OCI-LY3 (cell line): ENCODE results near the gene MCM5.

Experiments used
- H2AFZ ChIP-seq: fragments of 200-600, 300-600 bp; shearing (Covaris generic); 2 replicates; pipeline ENCODE4 v1.6.0; 2014; ENCODE audit warnings: antibody characterized with exemption, low read depth, low read length
- H3K27ac ChIP-seq: fragments of 200-600, 300-600 bp; sonication (generic); 2 replicates; pipeline ENCODE4 v1.5.1; 2014; ENCODE audit warnings: mild to moderate bottlenecking, low read length, moderate library complexity, mixed read lengths
- H3K27me3 ChIP-seq: fragments of 200-600, 300-600 bp; sonication (generic); 2 replicates; pipeline ENCODE4 v1.6.1; 2014; ENCODE audit warnings: low read depth, low read length, mixed read lengths
- H3K36me3 ChIP-seq: fragments of 200-600, 300-600 bp; sonication (generic); replicated peaks from 2 replicates; pipeline ENCODE3; 2014; ENCODE audit warnings: low read depth, low read length, mixed read lengths
- H3K4me1 ChIP-seq: fragments of 300-600, 200-600 bp; sonication (generic); 2 replicates; pipeline ENCODE4 v1.6.1; 2014; ENCODE audit warnings: low read length, mixed read lengths
- H3K4me2 ChIP-seq: fragments of 200-600, 300-600 bp; sonication (generic); 2 replicates; pipeline ENCODE4 v1.6.1; 2014; ENCODE audit warnings: low read length, mixed read lengths
- H3K4me3 ChIP-seq: fragments of 300-600, 200-600 bp; sonication (generic); 2 replicates; pipeline ENCODE4 v1.5.1; 2014; ENCODE audit warnings: antibody characterized with exemption, mild to moderate bottlenecking, low read length, moderate library complexity
- H3K79me2 ChIP-seq: fragments of 300-600, 200-600 bp; shearing (Covaris generic); 2 replicates; pipeline ENCODE4 v1.6.1; 2014; ENCODE audit warnings: mild to moderate bottlenecking, low read length, mixed read lengths
- H3K9ac ChIP-seq: fragments of 300-600, 200-600 bp; shearing (Covaris generic); 2 replicates; pipeline ENCODE4 v1.6.0; 2014; ENCODE audit warnings: mild to moderate bottlenecking, low read length, moderate library complexity
- H3K9me3 ChIP-seq: fragments of 200-600, 300-600 bp; shearing (Covaris generic); 2 replicates; pipeline ENCODE4 v1.6.1; 2014; ENCODE audit warnings: low read length, mixed read lengths; ENCODE audit not compliant: insufficient read depth
- H4K20me1 ChIP-seq: fragments of 200-600, 300-600 bp; sonication (generic); 2 replicates; pipeline ENCODE4 v1.6.1; 2016; ENCODE audit warnings: low read length, mixed read lengths; ENCODE audit not compliant: insufficient read depth
- CTCF ChIP-seq: fragments of 200-600, 300-600 bp; sonication (generic); IDR thresholded peaks from 2 replicates; pipeline ENCODE4 v1.5.1; 2014; ENCODE audit warnings: antibody characterized with exemption, low read length, low read depth
- EZH2phosphoT487 ChIP-seq: fragments of 200-600 bp; shearing (Covaris generic); IDR thresholded peaks from 2 replicates; pipeline ENCODE4 v1.6.1; 2018; ENCODE audit warnings: antibody characterized with exemption, mixed run types, low read depth

MCM5 gene

GRCh38 chr22:35368386-35368785 lies 31.6 kb upstream of the MCM5 start:
- Histone ChIP-seq H3K9ac (no peak overlapping the region), H3K4me2 (peak overlapping the region; percentile 9), H3K4me1 (peaks cover 73% of the 10 kb centered on the region), H3K79me2 (no peaks in the 10 kb centered on the region), H3K36me3 (no peaks in the 10 kb centered on the region), H3K27ac (peak overlapping the region; percentile 84), H3K9me3 (no peaks in the 10 kb centered on the region), H3K27me3 (no peaks in the 10 kb centered on the region), H4K20me1 (no peaks in the 10 kb centered on the region), H3K4me3 (no peak overlapping the region), H2AFZ (no peak overlapping the region)
- TF ChIP-seq EZH2phosphoT487 (no peak), CTCF (no peak)

DNA sequence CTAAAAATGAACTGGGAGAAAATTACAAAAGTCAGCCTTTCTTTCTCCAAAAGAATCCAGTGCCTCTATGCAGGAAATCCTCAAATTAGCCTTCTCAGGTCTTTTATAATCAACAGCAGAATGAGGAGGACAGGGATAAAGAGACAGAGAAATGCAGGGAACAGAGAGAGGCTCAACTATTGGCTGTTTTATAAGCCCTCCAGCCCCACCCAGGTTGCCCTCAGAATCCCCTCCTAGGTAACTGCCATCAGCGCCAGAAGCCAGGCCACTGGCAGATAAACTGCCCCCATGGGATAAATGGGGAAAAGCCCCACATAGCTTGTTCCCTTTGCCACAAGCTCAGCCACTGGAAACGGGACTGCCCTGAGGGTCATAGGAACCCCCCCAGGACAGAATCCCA lies 29.9 kb upstream of the MCM5 start:
- TF ChIP-seq EZH2phosphoT487 (no peak), CTCF (no peak)
- Histone ChIP-seq H3K79me2 (no peaks in the 10 kb centered on the region), H3K36me3 (no peaks in the 10 kb centered on the region), H3K27ac (0 out of 2 replicates have a peak overlapping the region, but pooled peaks have one; percentile 0), H3K9me3 (no peaks in the 10 kb centered on the region), H4K20me1 (no peaks in the 10 kb centered on the region), H3K9ac (peak overlapping the region; percentile 9; the same call in 1 of the 2 replicates), H2AFZ (no peak overlapping the region), H3K4me2 (peak overlapping the region; percentile 19; the same call in 1 of the 2 replicates), H3K4me1 (peaks cover 65% of the 10 kb centered on the region), H3K27me3 (no peaks in the 10 kb centered on the region), H3K4me3 (no peak overlapping the region)

DNA sequence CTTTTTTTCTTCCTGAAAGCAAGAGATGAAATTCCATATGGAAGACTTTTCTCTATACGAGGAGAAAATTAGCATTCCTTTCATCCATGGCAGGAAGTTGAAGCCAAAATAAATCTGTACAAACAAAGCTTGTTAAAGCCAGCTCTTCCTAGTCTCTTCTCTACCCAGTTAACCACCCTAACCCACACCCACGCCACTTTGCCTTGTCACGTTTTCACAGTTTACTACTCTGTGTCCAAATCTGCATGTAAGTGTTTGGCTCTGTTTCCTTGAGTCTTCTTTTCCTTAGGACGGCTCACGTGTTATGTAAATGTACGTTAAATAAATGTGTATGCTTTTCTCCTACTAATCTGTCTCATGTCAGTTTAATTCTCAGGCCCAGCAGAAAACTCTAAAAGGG lies 26.2 kb upstream of the MCM5 start:
- H3K79me2 ChIP-seq: no peaks in the 10 kb centered on the region
- no peak overlapping the region for H3K4me2 ChIP-seq
- H3K36me3 ChIP-seq: no peaks in the 10 kb centered on the region
- peaks cover 70% of the 10 kb centered on the region for H3K4me1 ChIP-seq
- no peak overlapping the region for H2AFZ ChIP-seq
- no peak overlapping the region for H3K9ac ChIP-seq
- TF ChIP-seq CTCF (no peak), EZH2phosphoT487 (no peak)
- H3K27ac ChIP-seq: no peak overlapping the region
- H3K9me3 ChIP-seq: no peaks in the 10 kb centered on the region
- H3K4me3 ChIP-seq: no peak overlapping the region
- no peaks in the 10 kb centered on the region for H3K27me3 ChIP-seq
- H4K20me1 ChIP-seq: no peaks in the 10 kb centered on the region

DNA sequence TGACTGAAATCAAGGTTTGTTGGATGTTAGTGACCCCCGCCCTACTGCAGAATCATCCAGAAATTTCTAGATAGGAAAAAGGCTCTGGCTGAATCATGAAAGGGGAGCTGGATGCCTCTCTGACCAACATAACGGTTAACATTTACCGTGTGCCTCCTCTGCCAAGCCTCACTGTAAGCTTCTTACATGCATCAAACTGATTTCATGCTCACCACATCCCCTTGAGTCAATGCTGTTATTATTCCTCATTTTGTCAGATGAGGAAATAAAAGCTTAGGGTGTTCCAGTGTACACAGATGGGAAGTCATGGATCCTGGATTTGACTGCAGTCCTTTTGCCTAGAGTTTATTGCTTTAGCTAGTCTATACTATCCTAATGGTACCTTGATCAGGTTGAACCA lies 24.9 kb upstream of the MCM5 start:
- TF ChIP-seq EZH2phosphoT487 (no peak), CTCF (no peak)
- H3K9ac ChIP-seq: no peak overlapping the region
- H3K9me3 ChIP-seq: no peaks in the 10 kb centered on the region
- peaks cover 60% of the 10 kb centered on the region for H3K4me1 ChIP-seq
- no peaks in the 10 kb centered on the region for H3K36me3 ChIP-seq
- no peaks in the 10 kb centered on the region for H3K27me3 ChIP-seq
- no peaks in the 10 kb centered on the region for H3K79me2 ChIP-seq
- no peak overlapping the region for H3K4me3 ChIP-seq
- H3K4me2 ChIP-seq: no peak overlapping the region
- H2AFZ ChIP-seq: no peak overlapping the region
- H4K20me1 ChIP-seq: no peaks in the 10 kb centered on the region
- no peak overlapping the region for H3K27ac ChIP-seq
